HG02798 (cell line): ENCODE measurements around the gene ACSM3.
A peak's percentile ranks its signal among the peaks of the same experiment; 100 is the strongest.
"Not testable (repeated sequence)": the region's sequence is repeated elsewhere in the genome, so short reads cannot be mapped to it uniquely, and the experiment has no call there.

Experiments used
- ATAC-seq: cut with Tn5 transposase; IDR thresholded peaks from one replicate; pipeline ENCODE4 v1.9.1; 2021; ENCODE audit warnings: mild to moderate bottlenecking; ENCODE audit not compliant: unreplicated experiment, poor library complexity

Gene ACSM3

DNA sequence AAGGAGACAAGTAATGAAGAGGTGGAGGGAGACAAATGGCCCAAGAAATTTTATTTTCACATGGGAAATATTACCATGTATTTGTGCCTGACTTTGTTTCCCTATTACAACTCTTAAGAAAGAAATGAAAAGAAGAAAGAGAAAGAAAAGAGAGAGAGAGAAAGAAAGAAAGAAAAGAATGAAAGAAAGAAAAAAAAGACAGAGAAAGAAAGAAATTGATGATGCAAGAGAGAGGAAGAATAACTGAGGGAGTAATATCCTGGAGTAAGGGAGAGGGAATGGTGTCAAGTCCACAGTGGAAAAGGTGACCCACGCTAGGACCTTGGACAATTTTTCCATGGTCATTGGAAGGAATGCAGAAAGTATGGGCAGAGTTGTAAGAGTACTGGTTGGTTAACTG lies 10.1 kb upstream of the ACSM3 start:
- no peak for ATAC-seq

DNA sequence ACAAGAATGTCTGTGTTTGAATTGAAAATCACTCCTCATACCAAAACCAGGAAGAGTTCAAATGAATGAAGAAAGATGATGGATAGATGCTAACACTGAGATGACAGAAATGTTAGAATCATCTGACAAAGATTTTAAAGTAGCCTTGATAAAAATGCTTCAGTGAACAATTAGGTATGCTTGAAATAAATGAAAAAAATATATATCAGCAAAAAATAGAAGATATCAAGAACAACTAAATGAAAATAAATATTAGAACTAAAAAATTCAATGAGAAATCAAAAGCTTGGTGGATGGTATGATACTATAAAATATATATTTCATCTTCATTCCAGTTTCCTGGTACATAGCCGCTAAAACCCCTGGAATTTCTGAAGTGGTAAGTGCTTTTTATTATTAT lies 8.6 kb upstream of the ACSM3 start:
- no peak for ATAC-seq

DNA sequence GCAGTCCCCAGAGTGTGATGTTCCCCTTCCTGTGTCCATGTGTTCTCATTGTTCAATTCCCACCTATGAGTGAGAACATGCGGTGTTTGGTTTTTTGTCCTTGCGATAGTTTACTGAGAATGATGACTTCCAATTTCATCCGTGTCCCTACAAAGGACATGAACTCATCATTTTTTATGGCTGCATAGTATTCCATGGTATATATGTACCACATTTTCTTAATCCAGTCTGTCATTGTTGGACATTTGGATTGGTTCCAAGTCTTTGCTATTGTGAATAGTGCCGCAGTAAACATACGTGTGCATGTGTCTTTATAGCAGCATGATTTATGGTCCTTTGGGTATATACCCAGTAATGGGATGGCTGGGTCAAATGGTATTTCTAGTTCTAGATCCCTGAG lies 8.0 kb upstream of the ACSM3 start:
- not testable (repeated sequence) for ATAC-seq

DNA sequence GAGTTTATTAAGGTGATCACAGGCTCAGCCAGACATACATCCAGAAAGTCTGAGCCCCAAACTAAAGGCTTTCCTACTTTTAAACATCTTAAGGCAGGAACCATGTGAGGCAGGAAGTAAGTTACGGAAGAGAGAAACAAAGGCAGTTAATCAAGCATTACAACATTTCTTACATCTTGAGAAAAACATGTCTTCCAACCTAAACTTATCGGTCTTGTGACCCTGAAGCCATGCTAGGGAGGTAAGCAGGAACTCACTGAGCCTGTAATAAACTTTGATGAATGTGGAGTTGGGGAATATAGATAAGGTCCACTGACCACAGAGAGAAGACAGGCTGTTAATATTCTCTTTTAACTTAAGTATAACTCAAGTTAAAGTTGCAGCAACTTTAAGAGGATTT lies 3.5 kb upstream of the ACSM3 start:
- no peak for ATAC-seq

DNA sequence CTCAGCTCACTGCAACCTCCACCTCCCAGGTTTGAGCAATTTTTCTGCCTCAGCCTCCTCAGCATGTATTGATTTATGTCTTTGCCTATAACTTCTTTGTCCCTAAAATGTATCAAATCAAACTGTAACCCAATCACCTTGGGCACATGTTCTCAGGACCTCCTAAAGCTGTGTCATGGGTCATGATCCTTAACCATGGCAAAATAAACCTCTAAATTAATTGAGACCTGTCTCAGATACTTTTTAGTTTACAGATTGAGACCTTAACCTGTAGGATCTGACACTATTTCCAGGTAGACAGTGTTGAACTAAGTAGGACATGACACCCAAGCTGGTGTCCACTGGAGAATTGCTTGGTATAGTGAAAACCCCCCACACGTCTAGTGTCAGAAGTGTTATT lies 2.6 kb upstream of the ACSM3 start:
- no peak for ATAC-seq

DNA sequence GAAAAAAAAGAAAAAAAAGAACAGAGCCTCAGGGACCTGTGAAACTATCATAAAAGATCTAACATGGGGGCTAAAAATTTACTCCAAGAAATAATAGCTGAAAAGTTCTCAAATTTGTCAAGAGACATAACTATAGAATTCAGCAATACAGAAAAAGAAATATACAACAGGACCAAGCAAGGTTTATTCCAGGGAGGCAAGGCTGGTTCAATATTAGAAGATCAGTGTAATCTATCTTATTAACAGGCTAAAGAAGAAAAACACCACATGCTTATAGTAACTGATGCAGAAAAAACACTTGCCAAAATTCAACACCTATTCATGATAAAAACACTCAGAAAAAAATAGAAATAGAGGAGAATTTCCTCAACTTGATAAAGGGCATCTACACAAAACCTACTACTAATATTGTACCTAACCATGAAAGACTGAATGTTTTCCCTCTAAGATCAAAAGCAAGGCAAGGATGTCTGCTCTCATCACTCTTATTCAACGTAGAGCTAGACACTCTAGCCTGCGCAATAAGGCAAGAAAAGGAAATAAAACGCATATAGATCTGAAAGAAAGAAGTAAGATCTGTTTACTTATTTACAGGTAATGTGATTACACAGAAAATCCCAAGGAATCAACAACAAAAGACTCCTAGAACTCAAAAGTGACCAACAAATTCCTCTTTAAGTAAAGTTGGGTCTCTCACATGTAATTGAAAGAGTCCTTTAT lies 1.2 kb upstream of the ACSM3 start:
- ATAC-seq = no peak

DNA sequence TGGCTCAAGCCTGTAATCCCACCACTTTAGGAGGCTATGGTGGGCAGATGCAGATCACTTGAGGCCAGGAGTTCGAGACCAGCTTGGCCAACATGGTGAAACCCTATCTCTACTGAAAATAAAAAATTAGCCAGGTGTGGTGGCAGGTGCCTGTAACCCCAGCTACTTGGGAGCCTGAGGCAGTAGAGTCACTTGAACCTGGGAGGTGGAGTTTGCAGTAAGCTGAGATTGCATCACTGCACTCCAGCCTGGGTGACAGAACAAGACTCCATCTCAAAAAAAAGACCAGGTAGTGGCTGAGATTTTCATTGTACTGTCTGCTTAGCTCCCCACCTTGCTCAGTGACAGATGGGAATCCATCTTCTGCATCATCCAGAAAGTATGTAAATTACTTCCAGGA lies 634 bp downstream of the ACSM3 start:
- ATAC-seq = not testable (repeated sequence)

DNA sequence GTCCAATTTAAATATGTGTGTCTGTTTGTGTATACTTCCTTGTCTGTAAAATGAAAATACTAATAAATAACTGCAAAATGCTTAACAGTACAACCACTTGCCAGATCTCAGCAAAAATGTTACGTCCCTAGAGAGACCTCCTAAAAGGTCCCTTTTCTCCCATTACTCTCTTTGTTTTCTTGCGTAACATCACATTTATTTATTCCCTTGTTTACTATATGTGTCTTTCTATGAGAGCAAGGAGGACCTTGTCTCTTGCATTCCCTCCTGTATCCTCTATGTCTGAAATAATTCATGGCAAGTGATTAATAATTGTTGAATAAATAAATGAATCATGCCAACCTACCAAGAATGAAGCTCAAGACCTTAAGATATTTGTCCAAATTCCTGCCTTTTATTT lies 1.9 kb downstream of the ACSM3 start:
- no peak for ATAC-seq

DNA sequence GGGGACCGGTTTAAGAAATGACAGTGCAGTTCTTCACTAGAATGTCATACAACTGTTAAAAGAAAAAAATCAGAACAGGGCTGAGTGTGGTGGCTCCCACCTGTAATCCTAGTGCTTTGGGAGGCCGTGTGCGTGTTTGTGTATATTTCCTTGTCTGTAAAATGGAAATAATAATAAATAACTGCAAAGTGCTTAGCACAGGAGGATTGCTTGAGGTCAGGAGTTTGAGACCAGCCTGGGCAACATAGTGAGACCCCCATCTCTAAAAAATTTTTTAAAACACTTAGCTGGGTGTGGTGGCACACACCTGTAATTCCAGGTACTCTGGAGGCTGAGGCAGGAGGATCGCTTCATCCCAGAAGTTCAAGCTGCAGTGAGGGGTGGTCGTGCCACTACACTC lies 2.5 kb downstream of the ACSM3 start:
- ATAC-seq = no peak

DNA sequence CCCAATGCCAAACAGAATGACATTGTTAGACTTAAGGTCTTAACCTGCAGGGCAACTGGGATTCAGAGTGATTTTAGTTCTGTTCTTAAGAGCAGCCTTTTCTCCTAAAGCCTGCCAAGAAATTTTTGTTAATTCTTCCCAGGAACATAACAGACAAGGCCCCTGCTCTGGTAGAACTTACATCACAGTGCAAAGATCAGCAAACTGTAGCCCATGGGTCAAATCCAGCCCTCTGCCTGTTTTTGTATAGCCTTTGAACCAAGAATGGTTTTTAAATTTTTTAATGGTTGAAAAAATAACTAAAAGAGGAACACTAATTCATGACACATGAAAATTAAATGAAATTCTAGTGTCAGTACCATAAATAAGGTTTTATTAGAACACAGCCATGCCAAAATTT lies 3.8 kb downstream of the ACSM3 start:
- no peak for ATAC-seq

DNA sequence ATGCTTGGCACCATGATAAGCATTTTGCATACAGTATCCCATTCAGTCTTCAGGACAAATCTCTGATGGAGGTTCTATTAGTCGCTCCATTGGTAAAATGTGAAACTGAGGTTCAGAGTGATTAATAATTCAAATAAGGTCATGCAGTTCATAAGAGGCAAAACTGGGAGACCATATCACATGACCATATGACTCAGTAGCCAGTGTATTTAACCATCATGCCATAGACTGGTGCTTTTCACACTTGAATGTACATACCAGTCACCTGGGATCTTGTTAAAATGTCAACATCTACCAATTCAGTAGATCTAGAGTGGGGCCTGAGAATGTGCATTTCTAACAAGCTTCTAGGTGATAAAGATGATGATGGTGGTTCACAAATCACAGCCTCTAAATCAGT lies 4.3 kb downstream of the ACSM3 start:
- no peak for ATAC-seq

DNA sequence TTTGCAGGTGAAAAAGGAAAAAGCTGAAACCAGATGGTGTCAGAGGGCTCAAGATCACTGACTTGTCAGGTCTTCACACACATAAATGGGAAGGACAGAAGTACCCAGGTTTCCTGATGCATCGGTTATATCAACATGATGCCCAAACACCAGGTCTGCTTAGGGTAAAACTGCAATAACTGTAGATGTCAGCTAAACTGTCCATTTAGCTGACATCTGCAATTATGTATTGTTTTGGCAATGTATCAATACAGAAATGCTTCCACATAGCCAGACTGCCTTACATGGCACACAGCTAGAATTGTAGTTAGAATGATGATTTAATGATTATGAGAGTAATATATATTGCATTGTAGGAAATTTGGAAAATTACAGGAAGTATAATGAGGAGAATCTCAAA lies 5.0 kb downstream of the ACSM3 start:
- no peak for ATAC-seq

DNA sequence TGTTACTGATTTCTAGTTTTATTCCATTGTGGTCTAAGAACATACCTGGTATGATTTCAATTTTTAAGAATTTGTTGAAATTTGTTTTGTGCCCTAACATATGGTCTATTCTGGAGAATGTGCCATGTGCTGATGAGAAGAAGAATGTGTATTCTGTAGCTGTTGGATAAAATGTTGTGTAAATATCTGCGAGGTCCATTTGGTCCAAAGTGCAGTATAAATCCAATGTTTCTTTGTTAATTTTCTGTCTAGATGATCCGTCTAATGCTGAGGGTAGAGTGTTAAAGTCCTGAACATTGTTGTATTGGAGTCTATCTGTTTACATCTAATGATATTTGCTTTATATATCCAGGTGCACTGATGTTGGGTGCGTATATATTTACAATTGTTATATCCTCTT lies 9.9 kb downstream of the ACSM3 start:
- no peak for ATAC-seq

DNA sequence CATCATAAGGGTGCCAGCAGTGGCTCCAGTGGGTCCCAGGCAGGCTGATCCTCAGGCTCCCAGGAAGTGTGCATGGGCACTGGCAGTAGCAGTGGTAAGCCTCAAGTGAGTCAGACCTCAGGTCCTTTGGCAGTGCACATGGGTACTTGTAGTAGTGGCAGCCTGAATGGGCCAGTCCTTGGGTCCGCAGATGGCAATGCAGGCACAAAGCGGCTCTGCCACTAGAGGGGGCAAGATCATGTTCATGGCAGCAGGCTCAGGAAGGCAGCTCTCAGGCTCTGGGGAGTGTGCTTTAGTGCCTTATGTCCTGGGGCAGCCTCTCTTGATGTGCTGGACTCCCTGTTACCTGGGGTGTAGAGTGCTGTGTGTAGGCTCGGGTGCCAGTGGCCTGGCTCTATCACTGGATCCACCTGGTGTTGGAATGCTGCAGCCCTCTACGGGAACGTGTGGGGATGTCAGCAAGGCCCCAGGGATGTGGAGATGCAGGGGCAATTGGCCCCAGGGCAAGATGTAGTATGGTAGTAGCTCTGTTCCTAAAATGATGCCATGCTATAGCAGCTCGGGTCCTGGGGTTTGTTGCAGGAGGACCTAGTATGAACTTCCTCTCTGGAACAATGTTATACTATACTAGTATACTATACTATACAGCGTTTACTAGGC lies 11.0 kb downstream of the ACSM3 start:
- peak; percentile 70 for ATAC-seq

DNA sequence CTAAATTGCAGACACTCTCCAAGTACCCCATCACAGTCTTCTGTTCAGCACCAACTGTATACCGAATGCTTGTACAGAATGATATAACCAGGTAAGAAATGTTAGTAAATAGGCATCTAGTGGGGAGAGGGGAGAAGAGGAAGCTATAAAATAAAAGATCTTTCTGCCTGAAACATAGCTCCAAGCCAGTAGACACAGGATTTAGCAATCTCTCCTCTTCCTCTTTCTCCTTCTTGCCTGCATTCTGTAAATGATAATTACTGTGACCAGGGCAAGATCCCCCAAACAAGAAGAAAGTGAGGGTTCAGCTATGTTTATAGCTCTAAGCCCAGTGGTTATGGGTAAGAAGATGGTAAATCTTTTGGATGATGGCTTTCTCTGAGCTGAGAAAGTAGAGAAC lies 17.9 kb downstream of the ACSM3 start:
- no peak for ATAC-seq

DNA sequence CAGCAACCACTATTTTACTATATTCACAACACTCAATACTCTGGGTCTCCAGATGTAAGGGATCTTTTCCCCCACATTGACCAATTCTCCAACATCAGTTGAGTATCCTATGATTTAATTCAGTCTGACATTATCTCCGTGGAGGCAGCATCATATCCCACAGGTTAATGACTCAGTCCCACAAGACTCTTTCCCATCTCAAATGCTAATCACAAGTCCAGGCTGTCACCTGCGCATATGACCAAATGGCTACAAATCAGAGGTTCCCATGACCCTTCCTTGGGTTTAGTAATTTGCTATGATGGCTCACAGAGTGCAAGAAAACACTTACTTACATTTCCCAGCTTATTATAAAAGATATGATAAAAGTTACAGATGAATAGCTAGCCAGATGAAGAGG lies 18.7 kb downstream of the ACSM3 start:
- no peak for ATAC-seq

DNA sequence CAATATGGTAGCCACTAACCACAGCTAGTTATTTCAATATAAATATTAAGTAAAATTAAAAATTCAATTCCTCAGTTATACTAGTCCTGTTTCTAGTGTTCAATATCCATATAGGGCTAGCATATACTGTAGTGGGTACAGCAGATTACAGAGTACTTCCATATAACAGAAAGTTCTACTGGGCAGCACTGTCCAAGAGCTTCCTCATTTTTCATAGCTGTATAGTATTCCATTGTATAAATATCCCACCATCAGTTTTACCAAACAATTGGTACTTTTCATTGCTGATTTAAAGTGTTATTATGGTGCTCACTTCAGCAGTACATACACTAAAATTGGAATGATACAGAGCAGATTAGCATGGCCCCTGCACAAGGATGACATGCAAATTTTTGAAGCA lies 20.4 kb downstream of the ACSM3 start:
- ATAC-seq = no peak

DNA sequence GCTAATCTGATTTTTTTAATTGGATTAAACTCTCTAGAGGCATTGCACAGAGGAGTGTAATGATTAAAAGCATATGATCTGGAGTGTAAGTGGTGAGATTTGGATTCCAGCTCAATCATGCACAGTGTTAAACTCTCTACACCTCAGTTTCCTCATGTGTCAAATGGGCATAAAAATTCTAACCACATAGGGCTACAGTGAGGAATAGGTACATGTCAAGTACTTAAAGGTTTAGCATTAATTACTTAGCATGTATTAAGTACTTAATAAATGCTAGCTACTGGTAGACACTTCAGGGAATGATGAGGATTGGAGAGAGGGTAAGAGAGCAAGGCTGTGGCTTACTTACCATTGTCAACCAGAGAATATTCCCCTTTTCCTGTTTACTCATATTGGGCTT lies 25.3 kb downstream of the ACSM3 start:
- no peak for ATAC-seq

DNA sequence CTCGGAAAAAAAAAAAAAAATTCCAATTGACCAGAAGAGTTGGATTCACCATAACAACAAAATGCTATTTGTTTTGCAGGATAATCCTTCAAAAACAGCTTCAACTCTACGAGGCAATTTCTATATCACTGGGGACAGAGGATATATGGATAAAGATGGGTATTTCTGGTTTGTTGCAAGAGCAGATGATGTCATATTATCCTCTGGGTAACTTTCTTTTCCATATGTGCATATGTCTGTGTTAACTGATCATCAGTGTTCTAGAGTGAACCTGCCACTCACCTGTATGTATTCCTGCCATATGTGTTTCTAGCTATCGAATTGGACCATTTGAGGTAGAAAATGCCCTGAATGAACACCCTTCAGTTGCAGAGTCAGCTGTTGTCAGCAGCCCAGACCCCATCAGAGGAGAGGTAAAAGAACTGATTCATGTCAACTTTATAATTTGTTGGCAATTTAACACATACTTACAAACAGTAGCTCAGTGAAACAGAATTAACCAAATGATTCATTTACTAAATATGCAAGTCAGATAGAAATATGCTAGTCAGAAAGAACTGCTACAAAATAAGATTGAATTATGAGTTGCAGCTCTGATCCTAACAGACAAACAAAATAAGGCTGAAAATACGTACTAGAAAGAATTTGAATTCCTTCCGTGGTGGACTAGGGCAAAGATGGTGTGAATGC lies 28.3 kb downstream of the ACSM3 start:
- ATAC-seq = no peak

DNA sequence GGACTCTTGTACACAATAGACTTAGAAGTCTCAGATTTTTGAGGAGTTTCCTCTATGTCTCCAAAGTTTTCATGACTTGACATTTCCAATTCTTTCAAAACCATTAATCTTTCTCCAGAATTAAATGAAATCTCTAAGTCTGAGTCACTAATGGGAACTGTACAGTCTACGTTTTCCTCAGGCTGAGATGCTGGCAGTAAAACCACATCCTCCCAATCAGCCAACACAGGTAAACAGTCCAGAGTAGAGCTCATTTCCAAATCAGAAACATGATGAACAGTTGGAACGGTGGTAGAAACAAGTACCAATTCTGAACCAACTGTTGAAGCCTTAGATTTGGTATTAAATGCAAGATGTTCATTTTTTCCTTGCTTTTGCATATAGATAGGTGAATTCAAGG lies 34.5 kb downstream of the ACSM3 start:
- no peak for ATAC-seq

DNA sequence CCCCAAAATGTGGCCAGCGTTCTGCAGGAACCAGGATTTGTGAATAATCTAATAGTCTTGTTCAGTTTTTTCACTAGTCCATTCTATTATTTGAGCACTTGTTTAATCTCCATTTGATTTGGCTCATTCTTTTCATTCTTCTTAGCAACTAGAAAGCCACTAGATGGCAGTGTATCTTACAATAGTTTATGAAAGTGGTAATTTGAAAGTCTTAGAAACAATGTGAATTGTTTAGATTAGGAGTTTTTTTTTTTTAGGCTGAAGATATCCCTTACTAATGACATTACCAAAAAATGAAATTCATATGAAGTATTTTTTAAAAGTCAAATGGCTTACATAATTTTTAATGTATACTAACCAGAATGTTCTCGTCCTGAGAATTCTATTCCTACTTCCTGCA lies 35.8 kb downstream of the ACSM3 start:
- ATAC-seq = no peak

DNA sequence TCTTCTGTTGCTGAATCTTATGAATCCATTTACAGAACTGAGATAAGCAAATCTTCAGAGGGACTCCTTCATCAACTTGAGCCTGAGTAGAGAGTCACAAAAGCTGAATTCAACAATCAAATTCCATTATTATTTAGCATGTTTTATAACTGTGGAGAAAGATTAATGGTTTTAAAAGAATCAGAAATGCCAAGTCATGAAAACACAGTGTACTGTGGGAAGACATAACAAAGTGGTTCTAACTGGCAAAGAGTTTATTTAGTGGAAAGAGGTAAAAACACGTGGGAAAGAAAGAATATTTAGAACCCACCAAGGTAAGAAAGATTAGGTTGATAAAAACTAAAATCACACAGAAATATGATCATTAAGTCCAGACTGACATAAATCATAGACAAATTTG lies 37.5 kb downstream of the ACSM3 start:
- no peak for ATAC-seq
